GM18868 (cell line): ENCODE results near the gene POLR1B.
"Not testable (repeated sequence)": the region's sequence is repeated elsewhere in the genome, so short reads cannot be mapped to it uniquely, and the experiment has no call there.

Experiments
- ATAC-seq: cut with Tn5 transposase; IDR thresholded peaks from one replicate; pipeline ENCODE4 v1.9.1; 2021; ENCODE audit warnings: mild to moderate bottlenecking, moderate library complexity; ENCODE audit not compliant: unreplicated experiment

The POLR1B gene

GRCh38 chr2:112541315-112542122 is 746 bp upstream of the POLR1B start:
- ATAC-seq, result peak; percentile 50

- no peak for ATAC-seq
Measured at GRCh38 chr2:112542984-112543661, 858 bp downstream of the POLR1B start.

- ATAC-seq, result no peak
Measured at GRCh38 chr2:112547333-112547732, 5.1 kb downstream of the POLR1B start.

GRCh38 chr2:112548980-112549379 is 6.7 kb downstream of the POLR1B start:
- no peak for ATAC-seq

GRCh38 chr2:112566104-112566503 is 23.8 kb downstream of the POLR1B start:
- no peak for ATAC-seq

- not testable (repeated sequence) for ATAC-seq
Measured at GRCh38 chr2:112566508-112566907, 24.2 kb downstream of the POLR1B start.

- ATAC-seq, result no peak
Measured at GRCh38 chr2:112572005-112572404, 29.7 kb downstream of the POLR1B start.

DNA sequence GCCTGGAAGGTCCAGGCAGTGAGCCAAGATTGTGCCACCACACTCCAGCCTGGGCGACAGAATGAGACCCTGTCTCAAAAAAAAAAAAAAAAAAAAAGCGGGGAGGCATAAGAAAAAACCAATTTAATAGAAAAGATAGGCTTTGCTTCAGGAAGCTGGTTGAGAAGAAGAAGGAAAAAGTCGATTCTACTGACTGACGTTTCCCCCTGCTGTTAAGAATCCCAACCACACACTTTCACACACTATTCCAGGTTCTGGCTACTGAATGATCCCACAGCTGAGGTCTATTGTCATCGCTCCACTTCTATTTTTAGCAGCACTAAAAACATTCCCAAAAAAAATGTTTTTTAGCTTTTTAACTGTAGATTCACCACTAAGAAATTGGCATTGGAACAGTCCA is 35.5 kb downstream of the POLR1B start:
- ATAC-seq, result no peak

DNA sequence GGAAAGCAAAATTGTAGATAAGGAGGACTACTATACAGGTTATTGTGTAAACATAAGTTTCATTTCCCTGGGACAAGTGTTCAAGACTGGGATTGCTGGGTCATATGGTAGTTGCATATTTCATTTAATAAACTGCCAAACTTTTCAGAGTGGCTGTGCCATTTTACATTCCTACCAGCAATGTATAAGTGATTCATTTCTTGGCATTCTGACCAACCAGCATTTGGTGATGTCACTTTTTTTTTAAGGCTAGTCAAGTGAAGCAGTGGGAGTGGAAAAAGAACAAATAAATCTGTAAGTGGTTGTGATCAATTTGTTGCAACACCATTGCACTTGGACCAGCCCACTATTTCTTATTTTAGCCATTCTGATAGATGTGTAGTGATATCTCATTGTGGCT is 37.0 kb downstream of the POLR1B start:
- no peak for ATAC-seq

DNA sequence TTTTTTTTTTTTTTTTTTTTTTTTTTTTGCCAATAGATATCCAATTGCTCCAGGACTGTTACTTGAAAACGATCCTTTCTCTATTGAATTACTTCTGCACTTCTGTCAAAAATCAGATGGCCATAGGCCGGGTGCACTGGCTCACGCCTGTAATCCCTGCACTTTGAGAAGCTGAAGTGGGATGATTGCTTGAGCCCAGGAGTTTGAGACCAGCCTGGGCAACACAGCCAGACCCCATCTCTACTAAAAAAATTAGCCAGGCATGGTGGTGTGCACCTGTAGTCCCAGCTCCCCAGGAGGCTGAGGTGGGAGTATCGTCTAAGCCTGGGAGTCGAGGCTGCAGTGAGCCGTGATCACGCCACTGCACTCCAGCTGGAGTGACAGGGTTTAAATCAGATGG is 37.8 kb downstream of the POLR1B start:
- no peak for ATAC-seq

- no peak for ATAC-seq
Measured at GRCh38 chr2:112582314-112582746, 40.1 kb downstream of the POLR1B start.

DNA sequence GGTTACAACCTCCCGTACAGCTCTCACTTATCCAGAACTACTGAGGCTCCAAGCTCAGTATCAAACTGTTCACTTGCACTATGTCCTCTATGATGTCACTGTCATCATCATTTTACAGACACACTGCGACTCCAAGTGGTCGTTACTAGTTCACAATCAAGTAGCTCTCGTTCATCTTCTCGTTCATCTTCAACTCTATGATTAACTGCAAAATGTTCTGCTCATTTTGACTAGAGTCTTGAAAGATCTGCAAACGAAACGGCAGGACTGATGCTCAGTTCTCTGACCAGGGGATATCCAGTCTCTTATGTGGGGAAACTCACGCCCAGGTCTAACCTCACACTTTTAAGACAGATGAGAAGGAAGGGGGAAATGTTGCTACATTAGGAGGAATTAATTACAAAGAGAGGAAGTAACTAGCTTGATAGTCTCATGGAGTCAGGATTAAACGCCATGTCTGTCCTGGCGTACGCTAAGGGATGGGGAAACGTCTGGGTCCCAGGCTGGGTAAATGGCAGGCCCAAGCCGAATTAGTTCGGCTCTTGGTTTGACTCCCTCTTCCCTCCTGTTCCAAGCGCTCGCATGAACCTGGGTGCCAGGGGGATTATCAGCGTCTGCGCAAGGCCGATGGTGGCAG is 41.4 kb downstream of the POLR1B start:
- ATAC-seq, result no peak

DNA sequence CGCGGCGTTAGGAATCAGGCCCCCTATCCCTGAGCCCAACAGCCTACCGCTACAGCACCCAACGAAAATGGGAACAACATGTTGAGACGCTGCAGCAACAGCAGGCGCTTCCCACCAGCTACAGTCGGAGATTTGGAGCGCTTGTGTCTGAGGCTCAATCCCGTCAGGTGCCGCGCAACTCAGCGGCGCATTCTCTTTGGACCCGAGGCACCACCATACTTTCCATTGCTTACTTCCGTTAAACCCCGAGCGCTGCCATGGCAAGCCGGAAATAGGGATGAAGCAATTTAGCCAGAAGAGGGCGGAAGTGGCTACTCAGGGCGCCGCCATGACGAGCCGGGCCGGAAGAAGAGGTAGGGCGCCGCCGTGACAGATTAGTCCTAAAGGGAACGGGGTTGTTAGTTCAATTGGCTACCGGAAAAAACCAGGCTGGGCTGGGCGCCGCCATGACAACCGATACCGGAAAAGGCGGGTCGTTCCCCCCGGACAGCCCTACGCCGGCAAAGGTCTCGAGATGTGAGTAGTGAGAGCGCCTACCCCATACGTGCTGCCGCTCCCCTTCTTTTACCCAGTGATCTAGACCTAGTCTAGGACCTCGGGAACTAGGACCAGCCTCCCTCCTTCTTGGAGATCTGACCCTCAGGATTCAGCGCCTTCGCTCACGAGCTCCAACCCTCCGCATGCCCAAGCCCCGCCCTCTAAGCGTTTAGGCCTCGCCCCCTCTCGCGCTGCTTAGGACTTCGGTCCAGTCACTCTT is 42.0 kb downstream of the POLR1B start, which contains the start of gene CHCHD5:
TSS of gene CHCHD5 (plus strand) at position 476 of the 757 bp plus-strand sequence. CDS start at position 515, 39 bp downstream.
- peak; percentile 85 for ATAC-seq

DNA sequence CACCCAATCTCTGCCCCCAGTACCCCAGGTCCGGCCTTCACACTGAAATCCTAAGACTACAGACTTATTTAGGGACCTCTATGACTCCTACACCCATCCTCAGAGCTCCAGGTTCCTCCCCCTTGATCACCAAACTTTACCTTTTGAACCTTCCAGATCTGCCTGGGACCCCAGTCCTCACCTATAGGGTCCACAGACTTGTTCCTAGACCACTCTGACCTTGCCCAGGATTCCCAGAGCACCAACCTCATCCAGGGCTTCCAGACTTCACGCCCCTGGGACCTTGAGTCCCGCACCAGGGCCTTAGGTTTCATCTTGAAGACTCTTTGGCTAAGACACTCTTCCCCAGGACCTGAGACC is 42.6 kb downstream of the POLR1B start:
- no peak for ATAC-seq

GRCh38 chr2:112585400-112585799 is 43.1 kb downstream of the POLR1B start:
- ATAC-seq, result no peak

DNA sequence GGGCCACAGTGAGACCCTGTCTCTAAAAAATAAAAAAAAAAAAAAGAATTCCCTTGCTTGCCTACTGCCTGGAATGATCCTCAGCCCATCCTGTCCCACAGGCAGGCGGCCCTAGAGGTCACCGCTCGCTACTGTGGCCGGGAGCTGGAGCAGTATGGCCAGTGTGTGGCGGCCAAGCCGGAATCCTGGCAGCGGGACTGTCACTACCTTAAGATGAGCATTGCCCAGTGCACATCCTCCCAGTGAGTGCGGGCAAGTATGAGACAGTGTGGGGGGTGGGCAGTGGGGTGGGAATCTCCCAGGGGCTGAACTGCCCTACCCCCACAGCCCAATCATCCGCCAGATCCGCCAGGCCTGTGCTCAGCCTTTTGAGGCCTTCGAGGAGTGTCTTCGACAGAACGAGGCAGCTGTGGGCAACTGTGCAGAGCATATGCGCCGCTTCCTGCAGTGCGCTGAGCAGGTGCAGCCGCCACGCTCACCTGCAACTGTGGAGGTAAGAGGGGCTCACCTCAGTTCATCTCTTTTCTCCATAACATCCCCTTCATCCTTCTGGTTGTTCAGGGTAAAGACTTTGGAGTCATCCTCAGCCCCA is 43.7 kb downstream of the POLR1B start:
- ATAC-seq, result no peak

- no peak for ATAC-seq
Measured at GRCh38 chr2:112588611-112589045, 46.4 kb downstream of the POLR1B start.

DNA sequence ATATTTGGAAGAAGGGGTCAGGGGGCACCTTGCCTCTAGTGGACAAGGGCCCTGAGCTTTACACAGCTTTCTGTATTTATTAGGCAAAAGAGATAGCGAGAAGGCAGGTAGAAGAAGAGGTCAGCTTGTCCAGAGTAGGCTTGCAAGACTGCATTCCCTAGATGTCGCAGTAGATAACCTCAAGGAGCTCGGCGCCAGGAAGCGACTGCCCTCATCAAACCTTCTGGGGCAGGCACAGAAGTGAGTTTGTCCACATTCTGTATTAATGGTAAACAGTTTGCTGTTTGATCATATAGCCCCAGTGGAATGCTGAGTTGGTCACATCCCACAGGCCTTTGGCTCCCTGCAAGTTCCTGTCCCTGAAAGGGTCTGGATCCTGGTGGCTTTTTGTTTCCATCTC is 49.1 kb downstream of the POLR1B start:
- ATAC-seq, result no peak

GRCh38 chr2:112593736-112594135 is 51.5 kb downstream of the POLR1B start:
- ATAC-seq, result no peak

DNA sequence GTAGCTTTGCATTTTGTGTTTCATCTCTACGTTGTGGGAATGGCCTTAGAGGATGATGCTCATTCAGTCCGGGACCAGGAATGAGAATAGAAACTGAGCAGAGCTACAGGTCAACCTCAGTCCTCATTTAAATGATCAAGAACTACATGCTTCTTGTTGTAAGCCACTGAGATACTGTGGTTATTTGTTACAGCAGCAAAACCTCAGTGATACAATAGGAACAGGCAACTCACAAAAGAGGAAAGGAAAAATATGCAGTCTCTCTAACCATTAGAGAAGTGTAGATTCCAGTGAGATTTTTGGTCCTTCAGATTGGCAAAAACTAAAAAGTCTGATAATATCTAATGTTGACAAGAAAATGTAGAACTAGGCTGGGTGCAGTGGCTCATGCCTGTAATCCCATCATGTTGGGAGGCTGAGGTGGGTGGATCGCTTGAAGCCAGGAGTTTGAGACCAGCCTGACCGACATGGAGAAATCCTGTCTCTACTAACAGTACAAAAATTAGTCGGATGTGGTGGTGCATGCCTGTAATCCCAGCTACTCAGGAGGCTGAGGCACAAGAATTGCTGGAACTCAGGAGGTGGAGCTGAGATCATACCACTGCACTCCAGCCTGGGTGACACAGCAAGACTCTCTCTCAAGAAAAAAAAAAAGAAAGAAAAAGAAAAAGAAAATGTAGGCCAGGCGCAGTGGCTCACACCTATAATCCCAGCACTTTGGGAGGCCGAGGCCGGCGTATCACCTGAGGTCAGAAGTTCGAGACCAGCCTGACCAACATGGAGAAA is 55.5 kb downstream of the POLR1B start:
- no peak for ATAC-seq
